Measurements from ENCODE around the gene NPC1L1.

Gene NPC1L1

DNA sequence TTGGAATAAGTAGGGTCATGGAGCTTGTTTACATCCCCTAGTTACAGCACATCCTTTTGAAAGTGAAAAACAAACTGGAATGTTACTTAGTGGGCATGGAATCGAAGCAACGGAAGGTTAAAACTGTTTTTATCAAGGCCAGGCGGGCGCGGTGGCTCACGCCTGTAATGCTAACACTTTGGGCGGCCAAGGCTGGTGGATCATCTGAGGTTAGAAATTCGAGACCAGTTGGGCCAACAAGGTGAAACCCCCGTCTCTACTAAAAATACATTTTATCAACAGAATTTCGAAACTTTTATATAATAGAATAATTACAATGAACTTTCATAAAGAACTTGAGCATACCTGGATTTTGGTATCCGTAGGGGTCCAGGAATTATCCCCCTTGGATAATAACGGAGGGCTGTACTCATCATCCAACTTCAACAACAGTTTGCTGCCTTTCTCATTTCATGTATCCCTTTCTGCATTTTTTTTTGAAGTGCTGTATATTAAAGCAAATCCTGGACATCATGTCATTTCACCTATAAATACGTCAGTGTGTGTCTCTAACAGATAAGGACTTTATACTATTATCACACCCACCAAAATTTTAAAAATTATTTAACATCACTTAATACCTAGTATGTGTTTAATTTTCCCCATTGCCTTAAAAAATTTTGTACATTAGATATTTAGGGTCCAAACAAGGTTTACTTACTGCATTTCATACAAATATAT is 42.2 kb upstream of the NPC1L1 start:
- H3K27ac ChIP-seq (ENCODE audit: extremely low read depth, low read depth, low read length): no peak overlapping the region
- ChIA-PET POLR2A (interaction anchor here (1.0 to 3.1 kb wide), 8 partner anchors 10 to 416 kb away, joined by 3 to 27 read pairs (median 9); partner anchors contain the start of genes DDX56, H2AZ2 and OGDH), CTCF (interaction anchor here (0.7 kb wide), 3 partner anchors 10 to 256 kb away, joined by 3 to 4 read pairs (median 3); no protein-coding TSS in a partner anchor)
- no peaks in the 10 kb centered on the region for H3K4me1 ChIP-seq (ENCODE audit: control insufficient read depth, insufficient read depth, low read length)
- no peak for TF ChIP-seq ZNF239 (tag by site-specific recombination; IDR thresholded peaks at IDR 0.05)
- TF ChIP-seq MEIS1 (CRISPR knock-in tag; IDR thresholded peaks at IDR 0.05; ENCODE audit: borderline replicate concordance): no peak
- TF ChIP-seq ZNF48 (tag by site-specific recombination; IDR thresholded peaks at IDR 0.05): no peak
- TF ChIP-seq ZFP41 (tag by site-specific recombination; IDR thresholded peaks at IDR 0.05; ENCODE audit: borderline replicate concordance): no peak
- no peak for TF ChIP-seq FEZF1 (tag by site-specific recombination; IDR thresholded peaks at IDR 0.05)
- TF ChIP-seq GLI2 (tag by site-specific recombination; IDR thresholded peaks at IDR 0.05; ENCODE audit: borderline replicate concordance, low read depth): no peak
- TF ChIP-seq ZSCAN18 (tag by site-specific recombination; IDR thresholded peaks at IDR 0.05): no peak
- TF ChIP-seq ZNF501 (tag by site-specific recombination; IDR thresholded peaks at IDR 0.05): no peak
- no peak for TF ChIP-seq ZNF76 (tag by site-specific recombination; IDR thresholded peaks at IDR 0.05; ENCODE audit: borderline replicate concordance, low read depth)
- no peak for TF ChIP-seq PRDM1 (tag by site-specific recombination; IDR thresholded peaks at IDR 0.05)
- H3K36me3 ChIP-seq (ENCODE audit: control insufficient read depth in 2 of 2, insufficient read depth in 1 of 2, low read length in 2 of 2): peaks cover 19 to 30% of the 10 kb centered on the region in 2 experiments
- no peaks in the 10 kb centered on the region for H3K9me3 ChIP-seq (ENCODE audit: control insufficient read depth, insufficient read depth, low read depth, low read length)
- no peak overlapping the region for H3K4me3 ChIP-seq (ENCODE audit: low read depth, low read length)

- peak within 1 kb of the TSS; percentile 94 for H3K27ac ChIP-seq (ENCODE audit: extremely low read depth, low read depth, low read length)
- peaks cover 28 to 35% of the 10 kb centered on the region in 2 experiments for H3K36me3 ChIP-seq (ENCODE audit: control insufficient read depth in 2 of 2, insufficient read depth in 1 of 2, low read length in 2 of 2)
- peak within 1 kb of the TSS; percentile 88 for H3K4me3 ChIP-seq (ENCODE audit: low read depth, low read length)
- ChIA-PET CTCF (interaction anchor here (0.7 to 1.4 kb wide), 5 partner anchors 8 to 1768 kb away, joined by 3 to 5 read pairs (median 3); partner anchors contain the start of gene DDX56), POLR2A (interaction anchor here (0.6 to 3.1 kb wide), 21 partner anchors 9 to 419 kb away, joined by 3 to 27 read pairs (median 4); partner anchors contain the start of genes DDX56, H2AZ2, NUDCD3 and OGDH)
- no peaks in the 10 kb centered on the region for H3K9me3 ChIP-seq (ENCODE audit: control insufficient read depth, insufficient read depth, low read depth, low read length)
- no peaks in the 10 kb centered on the region for H3K4me1 ChIP-seq (ENCODE audit: control insufficient read depth, insufficient read depth, low read length)
- TF ChIP-seq ZFP69B (tag by site-specific recombination; IDR thresholded peaks at IDR 0.05): no peak
- TF ChIP-seq, protein P1, sequence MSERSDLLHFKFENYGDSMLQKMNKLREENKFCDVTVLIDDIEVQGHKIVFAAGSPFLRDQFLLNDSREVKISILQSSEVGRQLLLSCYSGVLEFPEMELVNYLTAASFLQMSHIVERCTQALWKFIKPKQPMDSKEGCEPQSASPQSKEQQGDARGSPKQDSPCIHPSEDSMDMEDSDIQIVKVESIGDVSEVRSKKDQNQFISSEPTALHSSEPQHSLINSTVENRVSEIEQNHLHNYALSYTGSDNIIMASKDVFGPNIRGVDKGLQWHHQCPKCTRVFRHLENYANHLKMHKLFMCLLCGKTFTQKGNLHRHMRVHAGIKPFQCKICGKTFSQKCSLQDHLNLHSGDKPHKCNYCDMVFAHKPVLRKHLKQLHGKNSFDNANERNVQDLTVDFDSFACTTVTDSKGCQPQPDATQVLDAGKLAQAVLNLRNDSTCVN (tag by site-specific recombination; optimal IDR thresholded peaks at IDR 0.05): peak; percentile 62
- TF ChIP-seq, protein P2, sequence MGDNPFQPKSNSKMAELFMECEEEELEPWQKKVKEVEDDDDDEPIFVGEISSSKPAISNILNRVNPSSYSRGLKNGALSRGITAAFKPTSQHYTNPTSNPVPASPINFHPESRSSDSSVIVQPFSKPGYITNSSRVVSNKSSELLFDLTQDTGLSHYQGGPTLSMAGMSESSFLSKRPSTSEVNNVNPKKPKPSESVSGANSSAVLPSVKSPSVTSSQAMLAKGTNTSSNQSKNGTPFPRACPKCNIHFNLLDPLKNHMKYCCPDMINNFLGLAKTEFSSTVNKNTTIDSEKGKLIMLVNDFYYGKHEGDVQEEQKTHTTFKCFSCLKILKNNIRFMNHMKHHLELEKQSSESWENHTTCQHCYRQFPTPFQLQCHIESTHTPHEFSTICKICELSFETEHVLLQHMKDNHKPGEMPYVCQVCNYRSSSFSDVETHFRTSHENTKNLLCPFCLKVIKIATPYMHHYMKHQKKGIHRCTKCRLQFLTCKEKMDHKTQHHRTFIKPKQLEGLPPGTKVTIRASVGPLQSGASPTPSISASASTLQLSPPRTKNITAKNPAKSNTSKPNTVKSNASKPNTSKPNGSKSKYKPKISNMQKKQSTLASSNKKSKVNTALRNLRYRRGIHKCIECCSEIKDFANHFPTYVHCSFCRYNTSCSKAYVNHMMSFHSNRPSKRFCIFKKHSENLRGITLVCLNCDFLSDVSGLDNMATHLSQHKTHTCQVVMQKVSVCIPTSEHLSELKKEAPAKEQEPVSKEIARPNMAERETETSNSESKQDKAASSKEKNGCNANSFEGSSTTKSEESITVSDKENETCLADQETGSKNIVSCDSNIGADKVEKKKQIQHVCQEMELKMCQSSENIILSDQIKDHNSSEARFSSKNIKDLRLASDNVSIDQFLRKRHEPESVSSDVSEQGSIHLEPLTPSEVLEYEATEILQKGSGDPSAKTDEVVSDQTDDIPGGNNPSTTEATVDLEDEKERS (tag by site-specific recombination; IDR thresholded peaks at IDR 0.05): no peak
- no peak for TF ChIP-seq ZNF776 (tag by site-specific recombination; IDR thresholded peaks at IDR 0.05; ENCODE audit: borderline replicate concordance)
- peak; percentile 41; the same call in 1 of the 2 replicates for TF ChIP-seq ZNF394 (tag by site-specific recombination; IDR thresholded peaks at IDR 0.05; ENCODE audit: borderline replicate concordance)
- no peak for TF ChIP-seq ZNF747 (tag by site-specific recombination; IDR thresholded peaks at IDR 0.05)
- TF ChIP-seq YY2 (tag by site-specific recombination; IDR thresholded peaks at IDR 0.05): 0 out of 2 replicates have a peak, but pooled peaks have one; percentile 58
- no peak for TF ChIP-seq SETDB1 (IDR thresholded peaks at IDR 0.05; ENCODE audit: insufficient read length, low read length)
- no peak for TF ChIP-seq ZBTB7A (tag by site-specific recombination; IDR thresholded peaks at IDR 0.05; ENCODE audit: low read depth)
- TF ChIP-seq, protein P3, sequence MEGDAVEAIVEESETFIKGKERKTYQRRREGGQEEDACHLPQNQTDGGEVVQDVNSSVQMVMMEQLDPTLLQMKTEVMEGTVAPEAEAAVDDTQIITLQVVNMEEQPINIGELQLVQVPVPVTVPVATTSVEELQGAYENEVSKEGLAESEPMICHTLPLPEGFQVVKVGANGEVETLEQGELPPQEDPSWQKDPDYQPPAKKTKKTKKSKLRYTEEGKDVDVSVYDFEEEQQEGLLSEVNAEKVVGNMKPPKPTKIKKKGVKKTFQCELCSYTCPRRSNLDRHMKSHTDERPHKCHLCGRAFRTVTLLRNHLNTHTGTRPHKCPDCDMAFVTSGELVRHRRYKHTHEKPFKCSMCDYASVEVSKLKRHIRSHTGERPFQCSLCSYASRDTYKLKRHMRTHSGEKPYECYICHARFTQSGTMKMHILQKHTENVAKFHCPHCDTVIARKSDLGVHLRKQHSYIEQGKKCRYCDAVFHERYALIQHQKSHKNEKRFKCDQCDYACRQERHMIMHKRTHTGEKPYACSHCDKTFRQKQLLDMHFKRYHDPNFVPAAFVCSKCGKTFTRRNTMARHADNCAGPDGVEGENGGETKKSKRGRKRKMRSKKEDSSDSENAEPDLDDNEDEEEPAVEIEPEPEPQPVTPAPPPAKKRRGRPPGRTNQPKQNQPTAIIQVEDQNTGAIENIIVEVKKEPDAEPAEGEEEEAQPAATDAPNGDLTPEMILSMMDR (tag by site-specific recombination; IDR thresholded peaks at IDR 0.05): peak; percentile 45; the same call in 1 of the 2 replicates
- TF ChIP-seq AEBP2 (tag by site-specific recombination; IDR thresholded peaks at IDR 0.05; ENCODE audit: borderline replicate concordance): no peak
These were observed 40.9 kb upstream of the NPC1L1 start, which contains the start of gene TMED4 for GRCh38 chr7:44581879-44582603. TSS of gene TMED4 (minus strand) at chr7:44582231. CDS start at chr7:44582206, 25 bp downstream.

All from HEK293 (cell line).